Measurements from ENCODE around the gene FKRP. TPM values are rescaled to one million over a fixed set of nuclear protein-coding genes. Genes with fewer than 3 reads are reported as not detected.

The FKRP gene, protein sequence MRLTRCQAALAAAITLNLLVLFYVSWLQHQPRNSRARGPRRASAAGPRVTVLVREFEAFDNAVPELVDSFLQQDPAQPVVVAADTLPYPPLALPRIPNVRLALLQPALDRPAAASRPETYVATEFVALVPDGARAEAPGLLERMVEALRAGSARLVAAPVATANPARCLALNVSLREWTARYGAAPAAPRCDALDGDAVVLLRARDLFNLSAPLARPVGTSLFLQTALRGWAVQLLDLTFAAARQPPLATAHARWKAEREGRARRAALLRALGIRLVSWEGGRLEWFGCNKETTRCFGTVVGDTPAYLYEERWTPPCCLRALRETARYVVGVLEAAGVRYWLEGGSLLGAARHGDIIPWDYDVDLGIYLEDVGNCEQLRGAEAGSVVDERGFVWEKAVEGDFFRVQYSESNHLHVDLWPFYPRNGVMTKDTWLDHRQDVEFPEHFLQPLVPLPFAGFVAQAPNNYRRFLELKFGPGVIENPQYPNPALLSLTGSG
- 19.5 and 20.6 TPM in 2 replicates for total RNA-seq

DNA sequence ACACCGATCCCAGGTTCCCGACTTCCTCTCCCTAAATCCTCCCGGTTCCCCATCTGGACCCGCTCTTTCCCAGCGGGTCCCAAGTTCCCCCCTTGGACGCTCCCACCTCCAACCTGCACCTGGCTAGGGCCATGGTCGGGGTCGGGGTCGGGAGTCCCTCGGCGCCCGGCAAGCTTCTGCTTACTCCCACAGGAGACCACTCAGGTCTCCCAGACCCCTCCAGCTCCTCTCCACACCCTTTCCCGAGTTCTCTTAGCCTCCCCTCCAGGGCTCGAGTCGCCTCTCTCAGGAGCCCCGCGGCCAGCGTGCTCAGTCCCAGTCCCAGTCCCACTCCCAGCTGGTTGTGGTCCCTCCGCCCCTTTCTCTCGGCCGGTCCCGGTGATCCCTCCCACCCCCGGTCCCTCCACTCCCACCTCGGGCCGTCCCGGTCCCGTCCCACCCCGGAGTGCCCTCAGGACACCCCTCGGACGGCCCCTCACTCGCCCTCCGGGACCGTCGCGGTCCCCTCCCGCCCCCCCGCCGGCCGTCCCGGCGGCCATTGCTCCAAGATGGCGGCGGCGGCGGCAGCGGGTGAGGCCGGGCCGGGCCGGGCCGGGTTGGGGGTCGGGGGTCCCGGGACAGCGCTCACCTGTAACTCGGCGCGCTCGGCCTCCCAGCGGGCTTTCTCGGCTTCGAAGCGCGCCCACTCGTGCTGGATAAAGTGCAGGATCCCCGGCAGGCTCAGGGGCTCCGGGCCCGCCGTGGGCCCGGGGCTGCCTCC is at the start of gene FKRP:
Gene FKRP (plus strand): TSS at position 537 of the 760 bp plus-strand sequence. CDS start 9,394 bp downstream, outside the sequence.
- intact Hi-C loops (cut with micrococcal nuclease) = loop anchor here (5.0 kb wide), 2 partner anchors 33 to 218 kb away; no protein-coding TSS in a partner anchor

DNA sequence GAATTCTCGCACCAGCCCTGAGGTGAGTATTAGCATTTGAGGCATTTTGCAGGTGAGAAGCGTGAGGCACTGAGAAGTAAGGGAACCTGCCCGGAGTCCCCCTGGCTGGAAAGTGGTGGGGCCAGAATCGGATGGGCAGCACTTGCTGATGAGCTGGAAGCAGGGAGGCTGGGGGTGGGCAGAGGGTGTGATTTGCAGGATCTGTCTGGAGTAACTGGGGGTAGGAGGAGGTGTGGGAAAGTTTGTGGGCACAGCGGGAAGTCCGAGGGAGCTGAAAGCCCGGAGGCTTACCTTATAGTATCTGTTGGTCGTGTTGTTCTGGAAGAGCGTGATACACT is 49.0 kb upstream of the FKRP start:
- intact Hi-C loops (cut with micrococcal nuclease) = no loop called here

DNA sequence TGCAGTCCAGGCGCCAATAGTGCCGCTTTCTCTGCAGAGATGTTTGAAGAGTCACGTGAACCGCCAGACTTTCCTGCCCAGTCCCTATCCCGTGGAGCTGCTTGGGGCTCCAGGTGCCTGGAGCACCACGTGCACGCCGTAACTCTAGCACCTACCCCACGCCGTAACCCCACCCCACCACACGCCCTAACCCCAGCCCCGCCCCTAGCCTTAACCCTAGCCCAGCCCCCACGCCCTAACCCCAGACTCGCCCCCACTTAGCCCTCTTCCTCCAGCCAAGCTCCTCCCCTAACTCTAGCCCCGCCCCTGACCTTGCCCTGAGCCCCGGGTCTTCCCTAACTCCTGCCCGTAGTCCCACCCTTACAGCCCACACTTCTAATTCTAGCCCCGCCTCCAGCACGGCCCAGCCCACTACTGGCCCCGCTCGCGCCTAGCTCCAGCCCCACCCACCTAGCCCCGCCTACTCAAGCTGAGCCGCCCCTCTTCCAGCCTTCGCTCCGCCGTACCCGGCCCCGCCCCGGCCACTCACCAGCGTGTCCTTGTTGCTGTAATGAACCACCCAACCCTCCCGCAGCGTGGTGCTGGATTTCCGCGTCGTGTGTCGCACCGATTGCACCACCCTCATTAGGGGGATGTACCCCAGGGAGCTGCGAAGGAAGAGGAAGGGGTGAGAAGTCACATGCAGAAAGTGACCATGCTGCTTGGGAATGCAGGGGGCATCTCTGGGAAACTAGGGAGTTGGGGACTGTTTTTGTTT is 48.5 kb upstream of the FKRP start:
- intact Hi-C loops (cut with micrococcal nuclease) = no loop called here

- intact Hi-C loops (cut with micrococcal nuclease) = no loop called here
Measured at GRCh38 chr19:46698395-46699321, 47.2 kb upstream of the FKRP start.

DNA sequence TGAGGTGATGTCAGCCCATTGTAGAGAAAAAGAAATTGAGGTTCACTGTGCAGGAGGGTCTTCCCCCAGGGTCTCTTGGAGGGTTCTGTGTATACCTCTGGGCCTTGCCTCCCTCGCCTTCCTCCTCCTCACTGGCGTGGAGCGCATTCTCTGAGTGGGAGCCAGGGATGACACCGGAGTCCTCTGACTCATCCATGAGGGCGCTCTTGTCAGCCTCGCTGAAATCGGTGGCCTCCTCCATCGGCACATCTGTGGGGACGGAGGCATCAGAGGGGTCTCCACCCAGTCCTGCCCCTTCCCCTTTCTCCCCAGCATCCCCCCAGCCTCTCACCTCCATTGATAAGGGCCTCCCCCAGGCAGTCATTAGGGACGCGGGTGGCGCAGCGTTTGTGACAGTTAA is 45.2 kb upstream of the FKRP start:
- intact Hi-C loops (cut with micrococcal nuclease) = no loop called here

GRCh38 chr19:46704379-46705076 is 41.3 kb upstream of the FKRP start:
- intact Hi-C loops (cut with micrococcal nuclease) = loop anchor here (1.0 kb wide), 1 partner anchor 24 kb away; no protein-coding TSS in a partner anchor

DNA sequence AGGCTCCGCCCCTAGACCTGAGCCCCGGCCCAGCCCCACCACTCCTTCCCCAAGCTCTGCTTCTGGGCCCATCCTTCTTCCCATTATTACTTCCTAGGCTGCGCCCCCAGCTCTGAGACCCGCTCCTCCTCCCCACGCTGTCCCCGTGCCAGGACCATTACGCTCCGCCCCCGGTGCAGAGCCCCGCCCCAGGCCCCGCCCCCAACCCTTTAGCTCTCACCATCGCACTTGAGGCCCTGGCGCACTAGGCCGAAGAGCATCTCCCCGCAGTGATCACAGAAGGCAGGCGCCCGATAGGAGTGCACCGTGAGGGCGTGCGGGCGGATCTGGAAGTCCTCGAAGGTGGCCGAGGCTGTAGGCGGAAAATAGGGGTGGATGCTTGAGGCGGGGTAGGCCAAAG is 35.2 kb upstream of the FKRP start:
- intact Hi-C loops (cut with micrococcal nuclease) = loop anchor here (5.0 kb wide), 1 partner anchor 37 kb away; the partner anchor contains the start of genes FKRP and STRN4

GRCh38 chr19:46712768-46713338 is 33.0 kb upstream of the FKRP start:
- intact Hi-C loops (cut with micrococcal nuclease) = loop anchor here (5.0 kb wide), 1 partner anchor 34 kb away; the partner anchor contains the start of genes FKRP and STRN4

- intact Hi-C loops (cut with micrococcal nuclease) = loop anchor here (5.0 kb wide), 1 partner anchor 33 kb away; the partner anchor contains the start of genes FKRP and STRN4
Measured at GRCh38 chr19:46713781-46714443, 31.9 kb upstream of the FKRP start.

DNA sequence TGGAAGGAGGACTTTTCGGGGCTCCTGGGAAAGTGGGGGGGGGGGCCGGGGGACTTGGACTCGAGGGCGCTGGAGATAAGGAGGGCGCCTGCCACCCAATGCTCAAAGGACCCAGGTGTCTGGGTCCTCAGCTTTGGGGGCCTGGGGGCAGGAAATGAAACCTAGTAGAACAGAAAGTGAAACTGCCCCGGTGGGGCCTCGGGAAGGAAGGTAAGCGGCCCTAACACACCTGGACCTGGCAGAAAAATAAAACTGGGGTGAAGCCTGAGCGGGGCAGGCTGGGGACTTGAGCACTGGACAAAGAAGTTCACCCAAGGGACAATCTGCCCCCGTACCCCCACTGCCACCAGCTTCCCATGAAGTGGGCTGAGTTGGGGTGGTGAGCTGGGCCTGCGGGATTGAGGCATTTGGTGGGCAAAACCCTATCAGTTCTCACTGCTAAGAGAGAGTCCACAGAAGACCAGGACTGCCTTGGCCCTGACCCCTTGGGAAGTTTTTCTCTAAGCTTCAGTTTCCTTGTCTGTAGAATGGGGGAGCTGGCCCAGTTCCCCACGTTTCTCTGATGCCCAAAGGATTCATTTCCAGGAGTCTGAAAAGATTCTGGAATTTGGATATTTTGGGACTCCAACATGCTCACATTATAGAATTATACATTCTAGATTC is 31.3 kb upstream of the FKRP start:
- intact Hi-C loops (cut with micrococcal nuclease) = loop anchor here (5.0 kb wide), 2 partner anchors 33 to 102 kb away; partner anchors contain the start of genes FKRP and STRN4

- intact Hi-C loops (cut with micrococcal nuclease) = loop anchor here (5.0 kb wide), 1 partner anchor 103 kb away; no protein-coding TSS in a partner anchor
Measured at GRCh38 chr19:46715620-46715974, 30.3 kb upstream of the FKRP start.

DNA sequence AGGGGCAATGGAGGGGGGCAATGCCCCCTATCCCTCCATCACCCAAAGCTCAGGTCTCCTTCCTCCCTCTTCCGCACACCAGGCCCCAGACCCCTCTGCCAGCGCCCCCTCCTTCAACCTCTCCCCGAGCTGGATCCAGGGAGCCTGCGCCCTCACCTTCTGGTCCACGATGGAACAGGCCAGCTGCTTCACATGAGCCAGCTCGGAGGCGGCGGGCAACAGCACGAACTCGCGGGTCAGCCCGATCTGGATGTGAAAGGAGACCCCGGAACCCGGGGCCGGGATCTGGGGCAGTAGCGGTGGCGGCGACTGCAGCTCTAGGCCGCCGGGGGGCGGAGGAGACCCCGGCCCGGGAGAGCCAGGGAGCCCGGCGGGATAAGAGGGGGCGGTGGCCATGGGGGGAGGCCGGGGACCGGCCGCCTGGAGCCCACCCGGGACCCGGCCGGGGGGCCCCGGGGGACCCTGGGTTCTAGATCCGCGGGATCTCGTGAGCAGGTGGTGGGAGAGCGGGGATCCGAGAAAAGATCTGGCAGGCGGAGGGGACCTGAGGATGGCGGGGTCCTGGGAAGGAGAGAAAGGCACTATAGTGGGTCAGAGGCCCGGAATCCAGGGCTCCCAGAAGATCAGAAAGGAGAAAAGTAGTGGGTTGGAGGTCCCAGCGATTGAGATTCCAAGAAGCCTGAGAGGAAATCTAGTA is 29.7 kb upstream of the FKRP start:
- intact Hi-C loops (cut with micrococcal nuclease) = loop anchor here (5.0 kb wide), 1 partner anchor 104 kb away; no protein-coding TSS in a partner anchor

GRCh38 chr19:46716672-46717033 is 29.2 kb upstream of the FKRP start:
- intact Hi-C loops (cut with micrococcal nuclease) = loop anchor here (1.0 to 5.0 kb wide), 3 partner anchors 12 to 104 kb away; partner anchors contain the start of gene SLC1A5

- intact Hi-C loops (cut with micrococcal nuclease) = loop anchor here (1.0 to 5.0 kb wide), 3 partner anchors 11 to 105 kb away; partner anchors contain the start of gene SLC1A5
Measured at GRCh38 chr19:46717034-46717715, 28.7 kb upstream of the FKRP start, which contains the start of gene PRKD2. Gene PRKD2, minus strand, starts transcription at chr19:46717114. Its CDS starts 744 bp downstream, at chr19:46716370.

- intact Hi-C loops (cut with micrococcal nuclease) = loop anchor here (1.0 to 5.0 kb wide), 3 partner anchors 11 to 105 kb away; partner anchors contain the start of gene SLC1A5
Measured at GRCh38 chr19:46717716-46718143, 28.1 kb upstream of the FKRP start.

Measured in T-helper 2 cell treated with Interferon-gamma antibody and Interleukin-4, amounts not matched to agents 100 ng/mL and 5 ng/mL, for 36 hours (primary cell).